GM12878 (cell line): ENCODE data around the gene SKAP1. TPM values are rescaled to one million over a fixed set of nuclear protein-coding genes. Genes with fewer than 3 reads are reported as not detected.
"Not testable (repeated sequence)": the region's sequence is repeated elsewhere in the genome, so short reads cannot be mapped to it uniquely, and the experiment has no call there.

Source experiments
- ATAC-seq: fragments of 200-7000 bp; cut with Tn5 transposase; 3 replicates; pipeline ENCODE4 v1.9.1; 2020; ENCODE audit warnings: mild to moderate bottlenecking, moderate library complexity
- BruUV-seq: library from RNA; stranded (reverse); fragments of 400-500 nt; replicated peaks from 2 replicates; lab custom pipeline; 2021; lab: Mats Ljungman, UMichigan
- CTCF ChIA-PET: fragments of 300-600 bp; sonication (Branson Sonifier 250); formaldehyde crosslinking; extraction: SDS; loops from one replicate; lab custom pipeline; 2021; ENCODE audit warnings: inconsistent platforms; lab: Yijun Ruan, JAX
- POLR2A ChIA-PET: fragments of 350-600 bp; formaldehyde crosslinking; extraction: SDS; loops from one replicate; lab custom pipeline; 2021; ENCODE audit warnings: inconsistent platforms; lab: Charles Lee
- RAD21 ChIA-PET: fragments of 300-600 bp; sonication (Branson Sonifier 250); formaldehyde crosslinking; loops from one replicate; lab custom pipeline; 2023; ENCODE audit warnings: antibody characterized with exemption; ENCODE audit not compliant: unreplicated experiment; lab: Charles Lee
- SMC1A ChIA-PET: fragments of 300-600 bp; sonication (Branson Sonifier 250); formaldehyde crosslinking; loops from one replicate; lab custom pipeline; 2023; ENCODE audit not compliant: unreplicated experiment, uncharacterized antibody; lab: Charles Lee
- DNase-seq: peaks from one replicate; pipeline ENCODE4 v3.0.0-alpha.2; 2011; ENCODE audit warnings: low read depth, low spot score
- FAIRE-seq: peaks from 3 replicates; lab custom pipeline; 2011; peaks lifted over from hg19 to GRCh38; lab: Jason Lieb, UNC
- H2AFZ ChIP-seq: 2 replicates; pipeline ENCODE4 v1.6.0; 2011; ENCODE audit warnings: low read depth, low read length, control low read depth; ENCODE audit not compliant: control insufficient read depth
- H3K27ac ChIP-seq: 2 replicates; pipeline ENCODE4 v1.5.1; 2011; ENCODE audit warnings: control low read depth; ENCODE audit not compliant: control insufficient read depth, insufficient read depth
- H3K27me3 ChIP-seq, 2 experiments: replicated peaks in 1 of 2; 2 replicates each; pipeline versions ENCODE4 v1.6.0 to v1.6.1; 2011; ENCODE audit warnings: low read length in 1 of 2; ENCODE audit not compliant: control insufficient read depth in 2 of 2, insufficient read depth in 2 of 2
- H3K36me3 ChIP-seq, 2 experiments: 2 replicates each; pipeline ENCODE4 v1.5.1; 2011; ENCODE audit warnings: low read length in 1 of 2; ENCODE audit not compliant: control insufficient read depth in 2 of 2, insufficient read depth in 2 of 2
- H3K4me1 ChIP-seq: 2 replicates; pipeline ENCODE4 v1.6.1; 2011; ENCODE audit warnings: mild to moderate bottlenecking, low read length, moderate library complexity, mixed read lengths; ENCODE audit not compliant: control insufficient read depth, insufficient read depth
- H3K4me2 ChIP-seq: 2 replicates; pipeline ENCODE4 v1.6.0; 2011; ENCODE audit warnings: control low read depth; ENCODE audit not compliant: control insufficient read depth, insufficient read depth
- H3K4me3 ChIP-seq: fragments of 200-600 bp; sonication (generic); 2 replicates; pipeline ENCODE4 v1.5.1; 2016
- H3K79me2 ChIP-seq: 2 replicates; pipeline ENCODE4 v1.6.0; 2011; ENCODE audit warnings: low read length; ENCODE audit not compliant: control insufficient read depth, insufficient read depth
- H3K9ac ChIP-seq: 2 replicates; pipeline ENCODE4 v1.8.0; 2011; ENCODE audit warnings: low read length, control low read depth, mixed read lengths; ENCODE audit not compliant: control insufficient read depth, insufficient read depth
- H3K9me3 ChIP-seq: replicated peaks from 3 replicates; pipeline ENCODE4 v1.5.1; 2011; ENCODE audit warnings: mild to moderate bottlenecking, low read length; ENCODE audit not compliant: control insufficient read depth, insufficient read depth
- H4K20me1 ChIP-seq: 2 replicates; pipeline ENCODE4 v1.6.0; 2011; ENCODE audit not compliant: control insufficient read depth, insufficient read depth
- ASH2L ChIP-seq: fragments of 300-600, 200-600 bp; sonication (generic); IDR thresholded peaks from 2 replicates; pipeline ENCODE4 v1.6.1; 2017; ENCODE audit warnings: low read depth, mild to moderate bottlenecking, borderline replicate concordance
- CREM ChIP-seq: IDR thresholded peaks from 2 replicates; pipeline ENCODE4 v1.6.1; 2014; ENCODE audit warnings: antibody characterized with exemption, low read depth
- WGBS: methylation state at CpG from one replicate; pipeline ENCODE4 v1.1.6; 2016; ENCODE audit warnings: low lambda C conversion rate; ENCODE audit not compliant: insufficient replicate concordance, insufficient coverage; ENCODE audit errors: missing lambda C conversion rate; 5-methylcytosine and 5-hydroxymethylcytosine counted together
- in situ Hi-C: fragments of 300-500 bp; cut with MboI; formaldehyde crosslinking; loops from 9 replicates; pipeline ENCODE4 v1.14.3; 2018; ENCODE audit warnings: mixed read lengths
- intact Hi-C: fragments of 100-400 bp; cut with micrococcal nuclease; formaldehyde crosslinking; loops from one replicate; pipeline ENCODE4 v1.14.2; 2022; ENCODE audit not compliant: unreplicated experiment
- polyA plus RNA-seq, 11 experiments: library from polyadenylated mRNA; depleted of rRNA in 4 of 11; unstranded in 6 of 11; stranded (reverse) in 5 of 11; fragments of >200 nt; fragmentation: Nextera tagmentation in 4 of 11; fragmentation: Illumina TruSeq in 1 of 11; extraction: Ambion mirVana in 4 of 11; extraction: Trizol in 1 of 11; gene quantifications; 1 replicate in 1 of 11; 2 replicates in 10 of 11; pipeline versions ENCODE4 v1.2.1 to v1.2.3, GENCODE V29; 2011 to 2016; ENCODE audit warnings: inconsistent platforms in 2 of 11, missing spikeins in 2 of 11, low read depth in 1 of 11
- total RNA-seq, 4 experiments: library from RNA; depleted of rRNA in 3 of 4; stranded (reverse); fragments of >200 nt in 3 of 4; fragmentation: Illumina TruSeq in 1 of 4; extraction: Trizol in 1 of 4; gene quantifications; 2 replicates each; pipeline versions ENCODE4 v1.2.1 to v1.2.3, GENCODE V29; 2013 to 2021
- TF ChIP-seq, protein P1 (sequence below): fragments of 450-650 bp; IDR thresholded peaks from 2 replicates; pipeline ENCODE4 v1.6.1; 2017; ENCODE audit warnings: mild to moderate bottlenecking, low read depth, inconsistent platforms; ENCODE audit not compliant: poor library complexity, severe bottlenecking

The SKAP1 gene
- total and polyA plus RNA-seq, 10 of the 15 experiments (the other 5 are each of a cell fraction or from before 2014, with no cell fraction given) = 17.1 to 97.6 (median 35.9) TPM

- SMC1A ChIA-PET = interaction anchor here (1.2 to 4.7 kb wide), 3 partner anchors 9 to 59 kb away, joined by 3 to 23 read pairs (median 3); no protein-coding TSS in a partner anchor
- POLR2A ChIA-PET = interaction anchor here (0.6 to 1.7 kb wide), 3 partner anchors 11 to 30 kb away, joined by 3 to 6 read pairs (median 3); no protein-coding TSS in a partner anchor
- DNase-seq, FAIRE-seq, intact Hi-C loops, H3K4me1 ChIP-seq, CTCF ChIA-PET, in situ Hi-C loops, H3K4me2 ChIP-seq, H3K9me3 ChIP-seq, H3K27ac ChIP-seq, H3K4me3 ChIP-seq, H3K9ac ChIP-seq, H3K36me3 ChIP-seq, H2AFZ ChIP-seq, H3K27me3 ChIP-seq, ATAC-seq, BruUV-seq, H4K20me1 ChIP-seq: not testable (repeated sequence)
- RAD21 ChIA-PET = interaction anchor here (0.8 kb wide), 1 partner anchor 9 kb away, joined by 3 read pairs; no protein-coding TSS in a partner anchor
- H3K79me2 ChIP-seq = peaks cover 61% of the 10 kb centered on the region
- WGBS = 100% methylated on average over 3 of the region's 3 CpGs
These were observed 8.0 kb downstream of the SKAP1 start for GRCh38 chr17:48422060-48422459.

DNA sequence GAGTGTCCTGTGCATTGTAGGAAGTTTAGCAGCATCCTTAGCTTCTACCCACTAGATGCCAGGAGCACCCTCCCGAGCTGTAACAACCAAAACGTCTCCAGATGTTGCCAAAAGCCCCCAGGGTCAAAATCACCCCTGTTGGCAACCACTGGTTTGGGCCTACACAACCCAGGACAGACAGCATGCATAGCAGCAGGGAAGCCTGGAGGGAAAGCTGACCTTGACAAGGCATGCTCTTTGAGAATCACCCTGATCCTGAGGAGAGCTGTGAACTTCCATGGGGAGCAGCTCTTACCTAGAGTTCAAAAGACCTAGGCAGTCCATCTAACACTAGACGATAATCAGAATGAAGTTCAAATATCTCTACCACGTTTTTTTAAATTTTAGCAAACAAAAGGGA is 9.2 kb downstream of the SKAP1 start:
- no peaks in the 10 kb centered on the region for H4K20me1 ChIP-seq
- TF ChIP-seq CREM (no peak), ASH2L (no peak)
- TF ChIP-seq, protein P1, sequence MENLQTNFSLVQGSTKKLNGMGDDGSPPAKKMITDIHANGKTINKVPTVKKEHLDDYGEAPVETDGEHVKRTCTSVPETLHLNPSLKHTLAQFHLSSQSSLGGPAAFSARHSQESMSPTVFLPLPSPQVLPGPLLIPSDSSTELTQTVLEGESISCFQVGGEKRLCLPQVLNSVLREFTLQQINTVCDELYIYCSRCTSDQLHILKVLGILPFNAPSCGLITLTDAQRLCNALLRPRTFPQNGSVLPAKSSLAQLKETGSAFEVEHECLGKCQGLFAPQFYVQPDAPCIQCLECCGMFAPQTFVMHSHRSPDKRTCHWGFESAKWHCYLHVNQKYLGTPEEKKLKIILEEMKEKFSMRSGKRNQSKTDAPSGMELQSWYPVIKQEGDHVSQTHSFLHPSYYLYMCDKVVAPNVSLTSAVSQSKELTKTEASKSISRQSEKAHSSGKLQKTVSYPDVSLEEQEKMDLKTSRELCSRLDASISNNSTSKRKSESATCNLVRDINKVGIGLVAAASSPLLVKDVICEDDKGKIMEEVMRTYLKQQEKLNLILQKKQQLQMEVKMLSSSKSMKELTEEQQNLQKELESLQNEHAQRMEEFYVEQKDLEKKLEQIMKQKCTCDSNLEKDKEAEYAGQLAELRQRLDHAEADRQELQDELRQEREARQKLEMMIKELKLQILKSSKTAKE = no peak
- no TSS peak for BruUV-seq
- H3K27me3 ChIP-seq = no peaks in the 10 kb centered on the region
- in situ Hi-C loops (no loop called here), intact Hi-C loops (no loop called here)
- ChIA-PET RAD21 (interaction anchor here (0.7 to 1.8 kb wide), 2 partner anchors 97 to 173 kb away, joined by 3 to 5 read pairs; partner anchors contain the start of gene HOXB5), CTCF (interaction anchor here (1.2 to 1.3 kb wide), 2 partner anchors 31 to 68 kb away, joined by 3 read pairs; no protein-coding TSS in a partner anchor), SMC1A (interaction anchor here (1.0 to 1.3 kb wide), 5 partner anchors 25 to 84 kb away, joined by 3 to 4 read pairs (median 3); no protein-coding TSS in a partner anchor), POLR2A (no interaction called here)
- FAIRE-seq (no peak), ATAC-seq (no peak), DNase-seq (no peak)
- no peaks in the 10 kb centered on the region for H3K9me3 ChIP-seq
- no peaks in the 10 kb centered on the region for H3K4me1 ChIP-seq
- H3K4me2 ChIP-seq = no peak overlapping the region
- WGBS = 37% methylated on average over 3 of the region's 4 CpGs
- H3K79me2 ChIP-seq = peaks cover 58% of the 10 kb centered on the region
- no peak overlapping the region for H3K4me3 ChIP-seq
- no peaks in the 10 kb centered on the region; a peak in 2 of 4 replicates for H3K36me3 ChIP-seq
- no peak overlapping the region for H3K27ac ChIP-seq
- no peak overlapping the region for H2AFZ ChIP-seq
- H3K9ac ChIP-seq = no peak overlapping the region
